ENCODE data around the gene TMEM25.

TMEM25 gene

DNA sequence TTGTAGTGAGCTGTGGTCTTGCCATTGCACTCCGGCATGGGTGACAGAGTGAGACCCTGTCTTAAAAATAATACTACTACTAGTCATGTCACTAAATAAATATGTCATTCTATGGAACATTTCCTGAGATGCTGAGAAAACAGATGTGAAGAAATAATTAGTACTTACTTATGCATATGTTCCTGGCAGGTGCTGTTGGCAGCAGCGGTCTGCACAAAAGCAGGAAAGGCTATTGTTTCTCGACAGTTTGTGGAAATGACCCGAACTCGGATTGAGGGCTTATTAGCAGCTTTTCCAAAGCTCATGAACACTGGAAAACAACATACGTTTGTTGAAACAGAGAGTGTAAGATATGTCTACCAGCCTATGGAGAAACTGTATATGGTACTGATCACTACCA, 50.1 kb downstream of the TMEM25 start:
- DNase-seq (ENCODE audit: low read depth) = no peak
